HepG2 (cell line): ENCODE results near the gene MICOS13. TPM values are rescaled to one million over a fixed set of nuclear protein-coding genes. Genes with fewer than 3 reads are reported as not detected.

Experiments
- FOSL1 ChIP-seq: sonication (generic); formaldehyde crosslinking; IDR thresholded peaks from 2 replicates; pipeline ENCODE4 v1.9.0; 2021; ENCODE audit warnings: missing genetic modification reagents, borderline replicate concordance
- IRF9 ChIP-seq: sonication (generic); formaldehyde crosslinking; IDR thresholded peaks from 2 replicates; pipeline ENCODE4 v1.8.0; 2022; ENCODE audit warnings: missing genetic modification reagents, mild to moderate bottlenecking, borderline replicate concordance
- KLF13 ChIP-seq: sonication (generic); formaldehyde crosslinking; IDR thresholded peaks from 2 replicates; pipeline ENCODE4 v1.4.0; 2020; ENCODE audit warnings: mild to moderate bottlenecking, missing genetic modification reagents
- STAT5B ChIP-seq: sonication (generic); formaldehyde crosslinking; IDR thresholded peaks from 2 replicates; pipeline ENCODE4 v1.4.0; 2020; ENCODE audit warnings: missing genetic modification reagents
- THAP11 ChIP-seq: IDR thresholded peaks from 2 replicates; pipeline ENCODE4 v1.6.1; 2016; ENCODE audit warnings: missing biosample characterization, missing genetic modification reagents
- ZBED4 ChIP-seq: sonication (generic); formaldehyde crosslinking; IDR thresholded peaks from 2 replicates; pipeline ENCODE4 v1.4.0; 2020; ENCODE audit warnings: missing genetic modification reagents, borderline replicate concordance
- ZFX ChIP-seq: sonication (generic); formaldehyde crosslinking; IDR thresholded peaks from 2 replicates; pipeline ENCODE4 v1.4.0; 2020; ENCODE audit warnings: mild to moderate bottlenecking, low read depth, missing genetic modification reagents, moderate library complexity
- ZNF816 ChIP-seq: sonication (generic); formaldehyde crosslinking; IDR thresholded peaks from 2 replicates; pipeline ENCODE4 v1.8.0; 2022; ENCODE audit warnings: missing genetic modification reagents, mild to moderate bottlenecking, borderline replicate concordance
- polyA plus RNA-seq, 8 experiments: library from polyadenylated mRNA; depleted of rRNA in 3 of 8; stranded (reverse) in 7 of 8; unstranded in 1 of 8; fragments of >200 nt; fragmentation: Illumina TruSeq in 4 of 8; extraction: Trizol in 4 of 8; gene quantifications; 2 replicates each; pipeline versions ENCODE4 v1.2.1 to v1.2.3, GENCODE V29; 2011 to 2016; ENCODE audit warnings: low read depth in 4 of 8, missing spikeins in 1 of 8, mixed read lengths in 1 of 8; ENCODE audit not compliant: insufficient read depth in 1 of 8
- total RNA-seq, 5 experiments: library from RNA; depleted of rRNA; stranded (reverse); fragments of >200 nt; fragmentation: Illumina TruSeq; extraction: Trizol; gene quantifications; 2 replicates each; pipeline ENCODE4 v1.2.3, GENCODE V29; 2016; ENCODE audit warnings: low read depth in 1 of 5

MICOS13 gene
- total and polyA plus RNA-seq, 2 of the 13 experiments (the other 11 are each of a cell fraction or from before 2014, with no cell fraction given): 28.8 to 35.4 TPM

- TF ChIP-seq ZBED4 (CRISPR knock-in tag) (no peak), FOSL1 (CRISPR knock-in tag) (no peak), STAT5B (no peak), IRF9 (CRISPR knock-in tag) (no peak), KLF13 (CRISPR knock-in tag) (no peak), ZNF816 (CRISPR knock-in tag) (no peak), ZFX (no peak), THAP11 (CRISPR knock-in tag) (no peak)
Observed at GRCh38 chr19:5632241-5632612, 48.1 kb downstream of the MICOS13 start (continued).
